H7 (cell line): ENCODE measurements around the gene DHX35. TPM values are rescaled to one million over a fixed set of nuclear protein-coding genes. Genes with fewer than 3 reads are reported as not detected.

Experiments used
- DNase-seq: peaks from one replicate; pipeline ENCODE4 v3.0.0; 2012
- H3K27me3 ChIP-seq: 2 replicates; pipeline ENCODE4 v1.6.0; 2011; ENCODE audit warnings: mild to moderate bottlenecking, low read length; ENCODE audit not compliant: control insufficient read depth, insufficient read depth
- H3K36me3 ChIP-seq: replicated peaks from 2 replicates; pipeline ENCODE4 v1.5.1; 2011; ENCODE audit warnings: low read length; ENCODE audit not compliant: control insufficient read depth, insufficient read depth
- H3K4me3 ChIP-seq: 2 replicates; pipeline ENCODE4 v1.5.1; 2011; ENCODE audit warnings: low read depth, mild to moderate bottlenecking, control low read depth, low read length, moderate library complexity; ENCODE audit not compliant: insufficient read depth
- total RNA-seq: library from RNA; depleted of rRNA; stranded (reverse); fragments of >200 nt; shearing (Covaris generic); gene quantifications from 2 replicates; pipeline ENCODE4 v1.2.3, GENCODE V29; 2014

The DHX35 gene
- total RNA-seq, 1 experiment from 2014 or later, result 26.1 TPM

DNA sequence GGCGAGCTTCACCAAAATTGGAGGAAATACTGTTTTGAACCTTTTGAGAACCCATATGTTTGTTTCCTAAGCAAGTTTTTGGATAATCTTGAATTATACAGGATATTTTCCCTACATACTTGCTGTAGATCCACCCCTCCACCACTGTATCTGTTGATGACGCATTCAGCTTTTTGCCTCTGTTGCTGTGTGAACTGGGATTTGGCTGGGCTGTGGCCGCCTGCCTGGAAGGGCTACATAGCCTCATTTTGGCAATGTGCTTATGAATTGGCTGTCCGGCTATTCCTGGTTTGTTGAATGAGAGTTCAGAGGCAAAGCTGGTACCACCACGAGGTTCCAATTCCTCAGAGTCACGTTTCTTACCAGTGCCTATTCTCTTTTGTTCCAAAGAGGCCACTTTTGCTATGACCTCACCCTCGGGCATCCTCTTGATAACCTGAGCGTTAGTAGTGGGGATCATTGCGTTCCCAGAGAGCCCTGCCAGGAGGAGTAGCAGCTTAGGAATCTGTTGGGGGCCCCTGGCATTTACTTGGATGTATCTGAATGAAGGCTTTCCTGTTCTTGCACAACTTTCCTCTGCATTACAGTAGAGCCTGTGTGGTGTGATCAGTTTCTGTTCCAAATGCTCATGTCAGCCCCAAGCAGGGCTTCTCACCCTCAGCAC is 29.6 kb upstream of the DHX35 start:
- Histone ChIP-seq H3K4me3 (no peak overlapping the region), H3K36me3 (peaks cover 3% of the 10 kb centered on the region; the same call in 1 of the 2 replicates), H3K27me3 (no peaks in the 10 kb centered on the region)
- no peak for DNase-seq

DNA sequence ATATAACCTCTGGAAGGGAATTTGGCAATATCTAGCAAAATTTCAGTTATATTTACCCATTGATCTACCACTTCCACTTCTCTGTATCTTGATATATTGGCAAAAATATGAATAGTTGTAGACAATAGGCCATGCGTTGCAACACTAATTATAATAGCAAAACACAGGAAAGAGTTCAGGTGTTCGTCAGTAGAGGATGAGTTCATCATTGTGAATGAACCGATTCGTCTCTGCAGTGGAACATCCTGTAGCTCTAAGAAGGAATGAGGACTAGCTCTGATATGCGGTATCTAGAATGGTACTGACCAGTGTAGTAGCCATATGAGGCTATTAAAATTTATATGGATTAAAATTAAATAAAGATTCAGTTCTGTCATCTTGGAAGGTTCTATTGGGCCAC is 27.6 kb upstream of the DHX35 start:
- peaks cover 8% of the 10 kb centered on the region for H3K36me3 ChIP-seq

GRCh38 chr20:38935285-38935684 is 26.9 kb upstream of the DHX35 start:
- H3K36me3 ChIP-seq, result peaks cover 13% of the 10 kb centered on the region
- no peak overlapping the region for H3K4me3 ChIP-seq
- H3K27me3 ChIP-seq, result no peaks in the 10 kb centered on the region
- DNase-seq, result no peak

More for the DNA sequence above, 27.6 kb upstream of the DHX35 start:
- Histone ChIP-seq H3K27me3 (no peaks in the 10 kb centered on the region), H3K4me3 (no peak overlapping the region)
- DNase-seq, result no peak

DNA sequence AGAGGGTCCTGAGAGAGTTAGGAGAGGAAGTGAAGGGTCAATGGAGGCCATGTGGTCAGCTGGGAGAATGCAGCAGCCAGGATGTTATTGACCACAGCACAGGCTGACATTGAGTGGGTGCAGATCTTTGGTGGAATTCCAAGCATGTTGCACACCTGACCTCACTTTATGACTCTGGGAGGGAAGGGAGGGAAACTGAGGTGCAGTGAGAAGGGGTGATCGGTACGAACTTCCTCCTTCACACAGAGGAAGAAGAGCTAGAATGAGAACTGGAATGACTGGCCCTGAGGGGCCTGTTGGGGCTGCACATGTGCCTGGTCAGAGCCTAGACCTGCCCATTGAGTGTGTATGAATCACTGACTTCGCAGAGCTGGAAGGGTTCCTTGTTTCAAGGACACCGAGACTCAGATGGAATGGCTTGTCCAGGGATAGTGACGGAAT is 26.2 kb upstream of the DHX35 start:
- Histone ChIP-seq H3K27me3 (no peaks in the 10 kb centered on the region), H3K4me3 (no peak overlapping the region), H3K36me3 (peaks cover 16% of the 10 kb centered on the region)
- DNase-seq, result no peak

- no peak for DNase-seq
- H3K27me3 ChIP-seq, result no peaks in the 10 kb centered on the region
- no peak overlapping the region for H3K4me3 ChIP-seq
- peaks cover 23% of the 10 kb centered on the region for H3K36me3 ChIP-seq
These were observed 25.1 kb upstream of the DHX35 start for GRCh38 chr20:38937000-38937399.

DNA sequence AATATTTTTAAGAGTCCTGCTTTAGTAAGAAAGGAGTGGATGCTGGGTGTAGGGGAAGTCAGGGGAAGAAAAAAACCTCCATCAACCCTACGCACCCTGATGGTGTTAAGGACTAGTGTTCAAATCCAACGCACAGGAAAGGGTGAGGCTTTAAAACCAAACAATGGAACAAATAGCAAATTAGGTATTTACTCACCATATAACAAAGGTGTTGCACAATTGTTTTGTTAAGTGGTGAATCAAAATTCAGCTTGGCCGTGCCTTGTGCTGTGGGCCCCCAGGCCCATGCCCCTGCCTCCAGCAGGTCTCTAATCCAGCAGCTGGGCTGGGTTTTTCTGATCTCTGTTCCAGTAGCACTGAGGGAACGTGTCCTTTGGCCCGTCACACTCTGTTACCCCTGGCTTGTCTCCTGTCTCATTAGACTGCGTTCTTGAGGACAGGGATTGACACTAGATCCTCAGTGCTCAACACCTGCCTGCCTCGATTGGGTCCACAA is 24.1 kb upstream of the DHX35 start:
- H3K27me3 ChIP-seq, result no peaks in the 10 kb centered on the region
- DNase-seq, result no peak
- peaks cover 29% of the 10 kb centered on the region for H3K36me3 ChIP-seq
- no peak overlapping the region for H3K4me3 ChIP-seq

- peaks cover 36% of the 10 kb centered on the region for H3K36me3 ChIP-seq
These were observed 22.5 kb upstream of the DHX35 start for GRCh38 chr20:38939686-38940085.

DNA sequence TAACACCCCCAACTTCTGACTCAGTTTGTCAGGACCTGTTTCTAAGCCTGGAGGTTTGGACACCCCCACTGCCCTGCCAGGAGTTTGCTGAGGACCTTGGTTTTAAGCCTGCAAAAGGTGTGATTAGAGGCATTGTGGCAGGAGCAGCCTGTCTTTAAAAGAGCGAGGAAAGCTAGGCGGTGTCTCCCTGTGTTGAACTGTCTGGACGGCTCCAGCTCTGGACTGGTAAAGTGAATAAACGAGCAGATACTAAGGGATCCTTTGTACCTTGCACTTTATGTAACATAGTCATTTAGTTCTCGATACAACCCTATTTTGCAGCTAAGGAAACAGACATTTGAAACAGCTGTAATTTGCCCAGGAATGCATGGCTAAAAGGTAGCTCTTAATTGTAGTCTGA is 21.5 kb upstream of the DHX35 start:
- H3K27me3 ChIP-seq, result no peaks in the 10 kb centered on the region
- no peak overlapping the region for H3K4me3 ChIP-seq
- DNase-seq, result no peak
- H3K36me3 ChIP-seq, result peaks cover 38% of the 10 kb centered on the region

More at GRCh38 chr20:38939686-38940085, 22.5 kb upstream of the DHX35 start:
- no peak for DNase-seq
- H3K27me3 ChIP-seq, result no peaks in the 10 kb centered on the region
- H3K4me3 ChIP-seq, result no peak overlapping the region

DNA sequence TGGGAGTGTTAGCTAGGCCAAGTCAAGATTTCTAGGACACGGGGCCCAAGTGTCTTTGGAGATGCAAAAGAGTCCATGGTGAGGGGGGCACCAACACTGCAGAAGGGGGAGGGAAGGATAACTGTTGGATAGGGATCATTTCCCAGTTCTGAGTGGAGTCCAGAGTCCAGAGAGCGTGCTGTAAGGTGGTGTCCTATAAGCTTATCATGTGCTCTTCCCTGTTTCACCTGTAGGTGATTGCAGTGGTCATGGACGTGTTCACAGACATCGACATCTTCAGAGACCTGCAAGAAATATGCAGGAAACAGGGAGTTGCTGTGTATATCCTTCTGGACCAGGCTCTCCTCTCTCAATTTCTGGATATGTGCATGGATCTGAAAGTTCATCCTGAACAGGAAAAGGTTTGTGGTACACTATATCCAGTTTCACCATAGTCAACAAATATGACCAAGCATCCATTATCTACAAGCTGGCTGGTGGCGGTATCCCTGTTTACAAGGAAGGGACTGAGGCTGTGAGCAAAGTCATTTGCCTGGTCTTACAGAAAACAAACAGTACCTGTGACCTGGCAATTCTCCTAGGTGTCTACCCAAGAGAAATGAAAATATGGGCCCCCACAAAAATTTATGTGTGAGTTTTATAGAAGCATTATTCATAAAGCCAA is 20.3 kb upstream of the DHX35 start:
- peaks cover 38% of the 10 kb centered on the region for H3K36me3 ChIP-seq
- H3K4me3 ChIP-seq, result no peak overlapping the region
- no peaks in the 10 kb centered on the region for H3K27me3 ChIP-seq
- DNase-seq, result no peak

GRCh38 chr20:38945012-38945411 is 17.1 kb upstream of the DHX35 start:
- Histone ChIP-seq H3K36me3 (peaks cover 43% of the 10 kb centered on the region), H3K27me3 (no peaks in the 10 kb centered on the region), H3K4me3 (no peak overlapping the region)
- no peak for DNase-seq

- Histone ChIP-seq H3K4me3 (no peak overlapping the region), H3K36me3 (peaks cover 45% of the 10 kb centered on the region), H3K27me3 (no peaks in the 10 kb centered on the region)
- no peak for DNase-seq
These were observed 15.3 kb upstream of the DHX35 start for GRCh38 chr20:38946836-38947235.

DNA sequence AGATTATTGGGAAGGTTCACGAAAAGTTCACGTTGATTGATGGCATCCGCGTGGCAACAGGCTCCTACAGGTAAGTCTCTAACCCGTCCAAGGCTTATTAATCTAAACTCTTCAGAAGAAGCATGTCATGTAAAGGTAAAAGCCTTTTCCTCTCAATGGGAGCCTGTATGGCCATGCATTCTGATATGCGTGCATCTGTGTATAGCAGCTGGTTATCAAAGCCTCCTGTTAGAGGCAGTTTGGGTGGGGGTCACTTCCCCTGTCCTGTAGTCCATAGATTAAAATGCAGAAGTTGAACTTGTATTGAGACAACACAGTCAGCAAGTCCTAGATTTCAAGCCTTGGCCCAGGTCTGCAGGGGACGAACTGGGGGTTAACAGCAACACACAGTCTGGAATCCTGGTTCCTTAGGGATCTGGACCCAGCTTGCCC is 14.2 kb upstream of the DHX35 start:
- no peak overlapping the region for H3K4me3 ChIP-seq
- DNase-seq, result no peak
- H3K36me3 ChIP-seq, result peaks cover 44% of the 10 kb centered on the region
- no peaks in the 10 kb centered on the region for H3K27me3 ChIP-seq

DNA sequence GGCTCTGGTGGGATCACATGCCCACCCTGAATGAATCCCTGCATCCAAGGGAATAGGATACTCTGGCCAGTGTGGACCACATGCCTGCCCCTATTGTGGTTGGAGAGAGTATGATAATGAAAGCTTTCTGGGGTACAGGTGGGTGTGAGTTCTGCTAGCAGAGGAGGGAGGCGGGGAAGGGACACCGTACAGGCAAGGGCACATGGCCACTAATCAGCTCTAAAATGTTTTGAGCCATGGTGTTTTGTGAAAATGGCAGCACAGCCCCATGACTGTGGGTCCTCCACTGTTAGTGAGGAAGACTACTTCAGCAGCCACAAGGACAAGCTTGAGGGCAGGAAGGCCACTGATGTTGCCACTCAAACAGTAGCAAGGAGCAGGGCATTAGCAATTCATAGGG is 11.9 kb upstream of the DHX35 start:
- H3K4me3 ChIP-seq, result no peak overlapping the region
- peaks cover 38% of the 10 kb centered on the region for H3K36me3 ChIP-seq

DNA sequence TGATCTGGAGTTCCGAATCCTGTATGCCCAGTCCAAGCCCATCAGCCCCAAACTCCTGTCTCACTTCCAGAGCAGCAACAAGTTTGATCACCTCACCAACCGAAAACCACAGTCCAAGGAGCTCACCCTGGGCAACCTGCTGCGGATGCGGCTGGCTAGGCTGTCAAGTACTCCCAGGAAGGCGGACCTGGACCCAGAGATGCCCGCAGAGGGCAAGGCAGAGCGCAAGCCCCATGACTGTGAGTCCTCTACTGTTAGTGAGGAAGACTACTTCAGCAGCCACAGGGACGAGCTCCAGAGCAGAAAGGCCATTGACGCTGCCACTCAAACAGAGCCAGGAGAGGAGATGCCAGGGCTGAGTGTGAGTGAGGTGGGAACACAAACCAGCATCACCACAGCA is 10.5 kb upstream of the DHX35 start:
- Histone ChIP-seq H3K36me3 (peaks cover 36% of the 10 kb centered on the region), H3K4me3 (no peak overlapping the region), H3K27me3 (no peaks in the 10 kb centered on the region)
- DNase-seq, result no peak

More for the DNA sequence above, 11.9 kb upstream of the DHX35 start:
- DNase-seq, result no peak
- H3K27me3 ChIP-seq, result no peaks in the 10 kb centered on the region

GRCh38 chr20:38952153-38952552 is 10.0 kb upstream of the DHX35 start:
- peaks cover 34% of the 10 kb centered on the region for H3K36me3 ChIP-seq
- H3K27me3 ChIP-seq, result no peaks in the 10 kb centered on the region
- H3K4me3 ChIP-seq, result no peak overlapping the region
- DNase-seq, result no peak
